K562 (cell line): ENCODE measurements around the gene PTPRZ1. TPM values are rescaled to one million over a fixed set of nuclear protein-coding genes. Genes with fewer than 3 reads are reported as not detected.

Experiments
- ATAC-seq: fragments of 200-7000 bp; cut with Tn5 transposase; 3 replicates; pipeline ENCODE4 v1.9.1; 2020; ENCODE audit warnings: moderate library complexity
- BruUV-seq: library from RNA; stranded (reverse); fragments of 400-500 nt; replicated peaks from 2 replicates; lab custom pipeline; 2021; lab: Mats Ljungman, UMichigan
- CTCF ChIA-PET: fragments of 300-600 bp; formaldehyde crosslinking; extraction: SDS; loops from one replicate; lab custom pipeline; 2021; ENCODE audit warnings: low intra/inter-chr PET ratio; lab: Yijun Ruan, JAX
- POLR2A ChIA-PET: fragments of 300-600, 350-650 bp; sonication (Branson Sonifier 250); formaldehyde crosslinking; extraction: SDS; loops from one replicate; lab custom pipeline; 2021; ENCODE audit warnings: antibody characterized with exemption, inconsistent platforms; lab: Yijun Ruan, JAX
- DNase-seq, 4 experiments: peaks; one replicate each; pipeline versions ENCODE4 v3.0.0 to v3.0.0-alpha.2; 2011 to 2018; ENCODE audit warnings: low spot score in 3 of 4, mixed read lengths in 3 of 4; ENCODE audit errors: extremely low read depth in 1 of 4
- FAIRE-seq: peaks from 2 replicates; lab custom pipeline; 2011; peaks lifted over from hg19 to GRCh38; lab: Jason Lieb, UNC
- H2AFZ ChIP-seq: 2 replicates; pipeline ENCODE4 v1.6.0; 2011; ENCODE audit warnings: low read depth, low read length, control low read depth, inconsistent platforms
- H3K27ac ChIP-seq: fragments of 200-600 bp; 3 replicates; pipeline ENCODE4 v1.8.0; 2011; ENCODE audit warnings: low read depth, mild to moderate bottlenecking, control low read depth, inconsistent platforms, low read length, moderate library complexity, mixed read lengths; ENCODE audit errors: extremely low read depth
- H3K27me3 ChIP-seq, 2 experiments: fragments of 300-600 bp in 1 of 2; 2 replicates in 1 of 2; 3 replicates in 1 of 2; pipeline versions ENCODE4 v1.6.0 to v1.8.0; 2011; ENCODE audit warnings: inconsistent platforms in 2 of 2, low read length in 2 of 2, mild to moderate bottlenecking in 1 of 2, mixed read lengths in 1 of 2, moderate library complexity in 1 of 2; ENCODE audit not compliant: control insufficient read depth in 2 of 2, insufficient read depth in 2 of 2
- H3K36me3 ChIP-seq: fragments of 300-600 bp; 3 replicates; pipeline ENCODE4 v1.8.0; 2011; ENCODE audit warnings: mild to moderate bottlenecking, low read length, inconsistent platforms; ENCODE audit not compliant: control insufficient read depth, insufficient read depth
- H3K4me1 ChIP-seq, 2 experiments: fragments of 200-600 bp in 1 of 2; replicated peaks in 1 of 2; 2 replicates in 1 of 2; 3 replicates in 1 of 2; pipeline versions ENCODE4 v1.5.1 to v1.8.0; 2011; ENCODE audit warnings: inconsistent platforms in 2 of 2, low read length in 2 of 2, mild to moderate bottlenecking in 1 of 2, mixed read lengths in 1 of 2, moderate library complexity in 1 of 2; ENCODE audit not compliant: control insufficient read depth in 2 of 2, insufficient read depth in 2 of 2
- H3K4me2 ChIP-seq: 2 replicates; pipeline ENCODE4 v1.6.1; 2011; ENCODE audit warnings: low read length, control low read depth, inconsistent platforms, mixed read lengths; ENCODE audit not compliant: insufficient read depth
- H3K4me3 ChIP-seq: fragments of 200-600 bp; sonication (generic), shearing (Covaris generic); 2 replicates; pipeline ENCODE4 v1.5.1; 2016; ENCODE audit warnings: control low read depth, inconsistent platforms
- H3K79me2 ChIP-seq: fragments of 200-600 bp; 3 replicates; pipeline ENCODE4 v1.8.0; 2011; ENCODE audit warnings: low read length, inconsistent platforms; ENCODE audit not compliant: control insufficient read depth, insufficient read depth
- H3K9ac ChIP-seq, 2 experiments: 2 replicates each; pipeline versions ENCODE4 v1.6.0 to v1.6.1; 2011; ENCODE audit warnings: low read depth in 2 of 2, low read length in 2 of 2, control low read depth in 1 of 2, inconsistent platforms in 1 of 2, mild to moderate bottlenecking in 1 of 2, mixed read lengths in 1 of 2; ENCODE audit not compliant: insufficient read depth in 1 of 2
- H3K9me1 ChIP-seq: one replicate; pipeline ENCODE4 v1.6.0; 2011; ENCODE audit warnings: inconsistent platforms, mild to moderate bottlenecking, low read length, moderate library complexity; ENCODE audit not compliant: control insufficient read depth, insufficient read depth
- H3K9me3 ChIP-seq: replicated peaks from 2 replicates; pipeline ENCODE4 v1.5.1; 2011; ENCODE audit warnings: low read depth, low read length, inconsistent platforms; ENCODE audit not compliant: control insufficient read depth, insufficient read depth
- H4K20me1 ChIP-seq: replicated peaks from 2 replicates; pipeline ENCODE4 v1.6.1; 2011; ENCODE audit warnings: low read length, inconsistent platforms, mixed read lengths; ENCODE audit not compliant: control insufficient read depth, insufficient read depth
- GATAD2B ChIP-seq: fragments of 450-650 bp; IDR thresholded peaks from 2 replicates; pipeline ENCODE4 v1.6.1; 2017; ENCODE audit warnings: mild to moderate bottlenecking, borderline replicate concordance
- MYNN ChIP-seq, 2 experiments: sonication (generic); formaldehyde crosslinking in 1 of 2; IDR thresholded peaks; 2 replicates each; pipeline versions ENCODE4 v1.5.0 to v1.6.1; 2016 to 2020; ENCODE audit warnings: antibody characterized with exemption in 1 of 2, missing genetic modification reagents in 1 of 2
- NONO ChIP-seq, 2 experiments: fragments of 200-400 bp in 1 of 2; fragments of 450-650 bp in 1 of 2; formaldehyde crosslinking in 1 of 2; IDR thresholded peaks; 2 replicates each; pipeline ENCODE4 v1.6.1; 2017; ENCODE audit warnings: low read depth in 2 of 2, mild to moderate bottlenecking in 2 of 2, moderate library complexity in 2 of 2, low read length in 1 of 2
- NR3C1 ChIP-seq: sonication (generic); formaldehyde crosslinking; IDR thresholded peaks from 2 replicates; pipeline ENCODE4 v1.8.1; 2022; ENCODE audit warnings: missing genetic modification reagents
- TBL1XR1 ChIP-seq, 2 experiments: IDR thresholded peaks; 2 replicates each; pipeline ENCODE4 v1.6.1; 2012; ENCODE audit warnings: improper control_type of control experiment in 2 of 2, low read length in 2 of 2, mild to moderate bottlenecking in 1 of 2
- YY1 ChIP-seq, 3 experiments: IDR thresholded peaks; 2 replicates each; pipeline ENCODE4 v1.6.1; 2011; ENCODE audit warnings: low read length in 2 of 3, mild to moderate bottlenecking in 2 of 3, moderate library complexity in 2 of 3, borderline replicate concordance in 1 of 3, control low read depth in 1 of 3, low read depth in 1 of 3; ENCODE audit not compliant: insufficient read depth in 3 of 3, insufficient replicate concordance in 2 of 3, control insufficient read depth in 1 of 3, insufficient read length in 1 of 3; ENCODE audit errors: extremely low read depth in 1 of 3
- WGBS: fragments of 100-300 bp; shearing (Covaris generic); methylation state at CpG from one replicate; pipeline ENCODE4 v1.1.6; 2016; ENCODE audit warnings: low coverage, mixed read lengths; ENCODE audit not compliant: insufficient coverage; ENCODE audit errors: missing lambda C conversion rate; 5-methylcytosine and 5-hydroxymethylcytosine counted together
- in situ Hi-C: fragments of 300-500 bp; cut with MboI; formaldehyde crosslinking; loops from 4 replicates; pipeline ENCODE4 v1.15.0; 2018; ENCODE audit warnings: inconsistent platforms, mixed read lengths
- intact Hi-C: fragments of 100-400 bp; cut with micrococcal nuclease; formaldehyde crosslinking; loops from 2 replicates; pipeline ENCODE4 v1.14.2; 2022
- polyA plus RNA-seq, 8 experiments: library from polyadenylated mRNA; depleted of rRNA in 4 of 8; stranded (reverse) in 5 of 8; unstranded in 3 of 8; fragments of >200 nt; fragmentation: Nextera tagmentation in 2 of 8; fragmentation: Illumina TruSeq in 1 of 8; extraction: Ambion mirVana in 2 of 8; extraction: Trizol in 1 of 8; gene quantifications; 2 replicates each; pipeline versions ENCODE4 v1.2.1 to v1.2.3, GENCODE V29; 2011 to 2014; ENCODE audit warnings: inconsistent platforms in 1 of 8, missing spikeins in 1 of 8
- total RNA-seq, 7 experiments: library from RNA; depleted of rRNA in 6 of 7; stranded (reverse); fragments of >200 nt in 6 of 7; fragmentation: Illumina TruSeq in 2 of 7; extraction: Trizol in 2 of 7; gene quantifications; 2 replicates each; pipeline versions ENCODE4 v1.2.1 to v1.2.3, GENCODE V29; 2011 to 2021; ENCODE audit warnings: low replicate concordance in 1 of 7

The PTPRZ1 gene
- total and polyA plus RNA-seq, 9 of the 15 experiments (the other 6 are each of a cell fraction or from before 2014, with no cell fraction given) = 0.04 TPM; not detected in 7

GRCh38 chr7:121992068-121992467, 119.1 kb downstream of the PTPRZ1 start:
- no peak overlapping the region for H3K4me3 ChIP-seq
- no peaks in the 10 kb centered on the region for H3K36me3 ChIP-seq
- no peaks in the 10 kb centered on the region for H3K4me1 ChIP-seq
- ATAC-seq (no peak), DNase-seq (no peak), FAIRE-seq (no peak)
- no peaks in the 10 kb centered on the region for H3K79me2 ChIP-seq
- H3K9ac ChIP-seq = no peak overlapping the region
- no TSS peak for BruUV-seq
- 0% methylated on average over 4 of the region's 4 CpGs for WGBS
- H3K9me1 ChIP-seq = no peaks in the 10 kb centered on the region
- no peak overlapping the region for H3K4me2 ChIP-seq
- no peaks in the 10 kb centered on the region for H4K20me1 ChIP-seq
- POLR2A ChIA-PET = no interaction called here
- TF ChIP-seq TBL1XR1 (IDR thresholded peaks at IDR 0.05; ENCODE audit: low read length in 2 of 2) (no peak), MYNN (IDR thresholded peaks at IDR 0.05) (no peak), MYNN (CRISPR knock-in tag; IDR thresholded peaks at IDR 0.05) (no peak), NR3C1 (CRISPR knock-in tag) (no peak), GATAD2B (no peak), YY1 (IDR thresholded peaks at IDR 0.05; ENCODE audit: borderline replicate concordance in 1 of 3, control insufficient read depth in 1 of 3, extremely low read depth in 1 of 3, insufficient read depth in 3 of 3, insufficient read length in 1 of 3, insufficient replicate concordance in 2 of 3, low read depth in 1 of 3, low read length in 2 of 3) (no peak), NONO (IDR thresholded peaks at IDR 0.05; ENCODE audit: low read depth in 2 of 2, low read length in 1 of 2) (no peak)
- CTCF ChIA-PET = no interaction called here
- intact Hi-C loops = loop anchor here (5.0 to 10.0 kb wide), 3 partner anchors 240 to 877 kb away; no protein-coding TSS in a partner anchor
- H3K9me3 ChIP-seq = no peaks in the 10 kb centered on the region
- in situ Hi-C loops = loop anchor here (25.0 kb wide), 1 partner anchor 630 kb away; no protein-coding TSS in a partner anchor
- H2AFZ ChIP-seq = no peak overlapping the region
- no peak overlapping the region for H3K27ac ChIP-seq
- no peaks in the 10 kb centered on the region for H3K27me3 ChIP-seq
